Stimulated activated CD4-positive, alpha-beta T cell treated with anti-CD3 and anti-CD28 coated beads, Interleukin-12 subunit alpha, Interleukin-12 subunit beta, amount 100 ng/mL, for 48 hours (primary cell): Measurements from ENCODE around the gene ZBTB26.
"Not testable (repeated sequence)": the region's sequence is repeated elsewhere in the genome, so short reads cannot be mapped to it uniquely, and the experiment has no call there.

Source experiments
- DNase-seq, 3 donors: peaks; one replicate each; pipeline ENCODE4 v3.0.0-alpha.2; 2020; ENCODE audit warnings: low read depth in 2 of 3, low spot score in 1 of 3

The ZBTB26 gene

GRCh38 chr9:122929796-122930354, 1.4 kb downstream of the ZBTB26 start:
- no peak for DNase-seq

GRCh38 chr9:122923947-122924346, 7.4 kb downstream of the ZBTB26 start:
- DNase-seq, result no peak

DNA sequence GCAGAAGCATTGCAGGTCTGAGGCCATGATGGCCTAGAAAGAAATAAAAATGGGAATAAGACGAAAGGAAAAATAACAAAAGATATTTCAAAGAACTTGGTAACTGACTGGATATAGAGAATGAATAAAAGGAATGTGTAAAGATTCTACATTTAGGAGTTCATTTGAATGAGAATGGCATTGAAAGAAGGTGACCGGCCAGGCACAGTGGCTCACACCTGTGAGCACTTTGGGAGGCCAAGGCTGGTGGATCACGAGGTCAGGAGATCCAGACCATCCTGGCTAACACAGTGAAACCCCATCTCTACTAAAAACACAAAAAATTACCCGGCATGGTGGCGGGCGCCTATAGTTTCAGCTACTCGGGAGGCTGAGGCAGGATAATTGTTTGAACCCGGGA, 8.6 kb downstream of the ZBTB26 start:
- no peak for DNase-seq

- no peak for DNase-seq
These were observed 13.0 kb downstream of the ZBTB26 start for GRCh38 chr9:122918310-122918709.

- peak; percentile 46 to 71 (median 63) for DNase-seq
These were observed 18.2 kb downstream of the ZBTB26 start, which contains the start of gene ZBTB6 for GRCh38 chr9:122912964-122913673. Gene ZBTB6, minus strand, starts transcription at chr9:122913323. Its CDS starts 1,251 bp downstream, at chr9:122912072.

DNA sequence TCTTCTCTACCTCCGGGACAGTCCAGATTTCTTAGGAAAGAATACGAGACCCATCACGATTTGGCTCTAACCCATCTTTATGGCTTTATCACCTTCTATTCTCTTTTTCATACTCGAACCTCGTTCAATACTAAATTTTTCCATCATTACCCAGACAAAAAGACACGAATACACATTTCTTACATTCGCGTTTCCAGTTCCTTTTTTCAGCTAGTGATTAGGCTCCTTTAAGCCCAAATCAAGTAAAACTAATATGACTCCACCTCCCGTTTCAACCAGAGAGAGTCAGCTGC, 18.7 kb downstream of the ZBTB26 start:
- no peak for DNase-seq

DNA sequence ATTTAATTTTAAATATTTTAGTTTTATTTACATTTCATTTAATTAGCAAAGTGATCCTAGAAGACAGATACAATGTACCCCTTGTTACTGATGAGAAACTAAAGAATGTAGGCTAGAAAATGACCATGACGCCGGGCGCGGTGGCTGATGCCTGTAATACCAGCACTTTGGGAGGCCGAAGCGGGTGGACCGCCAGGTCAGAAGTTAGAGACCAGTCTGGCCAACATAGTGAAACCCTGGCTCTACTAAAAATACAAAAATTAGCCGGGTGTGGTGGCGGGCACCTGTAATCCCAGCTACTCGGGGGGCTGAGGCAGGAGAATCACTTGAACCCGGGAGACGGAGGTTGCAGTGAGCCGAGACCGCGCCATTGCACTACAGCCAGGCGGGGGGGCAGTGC, 25.2 kb downstream of the ZBTB26 start:
- DNase-seq, result not testable (repeated sequence)

GRCh38 chr9:122904823-122905710, 26.2 kb downstream of the ZBTB26 start, which contains the start of gene RC3H2:
Gene RC3H2, minus strand, starts transcription at chr9:122905359. Its CDS starts 7,850 bp downstream, at chr9:122897509.
- peak; percentile 92 to 97 (median 93) for DNase-seq

GRCh38 chr9:122904466-122904822, 26.9 kb downstream of the ZBTB26 start:
- peak in 2 of 3 donors; percentile 8 to 16 for DNase-seq

DNA sequence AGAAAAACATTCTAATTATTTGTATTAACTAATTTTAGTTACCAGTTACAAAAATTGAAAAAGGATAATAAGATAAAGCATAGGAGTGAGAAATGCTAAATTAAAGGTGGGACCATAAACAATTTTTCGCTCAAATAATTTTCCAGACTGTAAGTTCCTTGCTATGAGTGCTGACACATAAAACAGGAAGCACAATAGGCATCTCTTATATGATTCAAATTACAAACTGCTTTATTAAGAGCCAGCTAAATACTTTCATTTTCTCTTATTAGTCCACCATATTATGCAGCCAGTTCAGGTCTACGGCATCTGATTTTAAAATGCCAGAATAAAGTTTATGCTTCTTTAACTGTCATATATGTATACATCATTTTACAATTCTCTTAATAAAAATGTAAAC, 30.5 kb downstream of the ZBTB26 start:
- DNase-seq, result no peak

DNA sequence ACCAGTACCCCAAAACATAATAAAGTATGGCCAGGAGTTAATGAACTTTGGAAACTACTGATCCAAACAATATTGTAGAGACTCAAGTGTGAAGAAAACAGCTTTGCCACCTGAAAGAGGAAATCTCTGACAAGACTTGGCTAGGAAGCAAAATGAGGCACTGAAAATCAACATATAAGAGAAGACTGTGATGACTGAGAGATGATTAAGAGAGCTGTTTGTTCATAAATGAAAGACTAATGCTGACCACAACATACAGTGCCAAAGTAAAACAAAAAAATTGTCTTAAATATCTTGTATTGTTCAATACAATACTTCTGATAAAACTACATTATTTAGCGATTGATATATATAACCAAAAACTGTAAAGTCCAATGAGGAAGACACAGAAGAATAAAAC, 33.3 kb downstream of the ZBTB26 start:
- DNase-seq, result no peak

GRCh38 chr9:122888480-122888879, 42.8 kb downstream of the ZBTB26 start:
- DNase-seq, result no peak

- no peak for DNase-seq
These were observed 48.2 kb downstream of the ZBTB26 start for GRCh38 chr9:122883125-122883524.

- no peak for DNase-seq
These were observed 51.9 kb downstream of the ZBTB26 start for GRCh38 chr9:122879443-122879842.

DNA sequence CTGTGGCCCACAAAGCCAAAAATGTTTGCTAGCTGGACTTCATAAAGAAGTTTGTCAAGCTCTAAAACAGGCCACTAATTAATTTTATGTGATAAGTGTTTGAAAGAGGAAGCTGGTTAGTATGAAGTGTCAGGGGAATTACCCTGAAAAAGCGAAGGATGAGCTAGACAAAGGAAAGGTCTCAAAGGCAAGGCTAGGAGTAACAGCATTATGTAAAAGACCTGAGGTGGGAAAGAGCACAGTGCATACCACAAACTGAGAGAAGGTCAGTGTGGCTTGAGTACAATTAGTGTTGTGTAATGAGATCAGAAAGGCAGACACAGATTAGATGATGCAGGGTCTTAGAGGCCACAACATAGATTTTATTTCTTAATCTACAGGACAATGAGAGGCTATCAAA, 55.8 kb downstream of the ZBTB26 start:
- DNase-seq, result no peak

- not testable (repeated sequence) for DNase-seq
These were observed 64.0 kb downstream of the ZBTB26 start for GRCh38 chr9:122867276-122867675.

DNA sequence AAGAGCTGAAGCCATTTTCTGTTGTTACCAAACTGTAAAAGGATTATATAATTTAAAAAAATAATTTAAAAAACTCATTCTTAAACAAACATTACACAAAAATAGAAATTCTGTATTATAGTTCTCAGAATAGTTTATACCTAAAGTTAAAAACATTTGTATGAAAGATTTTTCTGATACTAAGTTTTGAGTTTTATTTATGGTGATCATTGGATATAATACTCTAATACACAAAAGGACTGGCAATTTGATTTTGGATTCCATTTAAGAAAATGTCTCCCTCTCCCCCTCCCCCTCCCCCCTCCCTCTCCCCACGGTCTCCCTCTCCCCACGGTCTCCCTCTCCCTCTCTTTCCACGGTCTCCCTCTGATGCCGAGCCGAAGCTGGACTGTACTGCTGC, 65.2 kb downstream of the ZBTB26 start:
- no peak for DNase-seq
